ENCODE measurements around the gene AGFG2.
A peak's percentile ranks its signal among the peaks of the same experiment; 100 is the strongest.
"Not testable (repeated sequence)": the region's sequence is repeated elsewhere in the genome, so short reads cannot be mapped to it uniquely, and the experiment has no call there.

Gene AGFG2

DNA sequence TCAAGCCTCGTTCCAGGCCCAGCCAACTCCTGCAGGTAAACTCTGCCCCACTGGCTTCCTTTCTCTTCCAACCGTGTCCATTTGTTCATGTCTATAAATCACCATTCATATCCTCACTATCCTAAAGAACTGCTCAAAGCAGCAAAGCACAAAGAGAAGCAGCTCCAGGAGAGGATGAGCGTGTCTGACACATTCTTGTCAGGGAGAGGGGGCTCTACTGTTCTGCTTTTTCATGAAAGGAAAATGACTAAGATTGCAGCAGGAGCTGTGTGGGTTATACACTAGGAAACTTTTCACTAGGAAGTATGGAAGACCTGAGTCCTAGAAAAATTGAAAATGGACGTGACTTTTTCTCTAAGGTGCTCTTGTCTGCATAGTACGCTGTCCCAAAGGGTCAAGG is 16.7 kb downstream of the AGFG2 start:
- no peak for DNase-seq

DNA sequence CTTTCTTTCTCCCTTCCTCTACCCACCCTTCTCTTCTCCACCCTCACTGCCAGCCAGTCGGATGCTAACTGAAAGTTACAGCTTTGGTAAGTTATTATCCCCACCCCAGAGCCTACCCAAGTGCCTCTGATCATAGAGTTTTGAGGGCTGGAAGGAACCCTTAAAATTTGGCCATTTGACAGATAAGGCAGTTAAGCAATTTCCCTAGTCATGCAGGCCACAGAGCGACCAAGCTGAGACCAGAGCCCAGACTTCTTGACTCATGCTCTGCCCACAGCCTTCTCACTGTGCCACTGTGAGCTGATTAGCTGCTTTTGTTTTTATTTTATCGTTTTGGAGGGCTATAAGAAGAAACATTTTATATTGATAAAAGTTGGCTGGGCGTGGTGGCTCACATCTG is 17.5 kb downstream of the AGFG2 start:
- DNase-seq, result peak; percentile 92

GRCh38 chr7:100559127-100559526 is 20.1 kb downstream of the AGFG2 start:
- no peak for DNase-seq

GRCh38 chr7:100561491-100562194 is 22.6 kb downstream of the AGFG2 start:
- no peak for DNase-seq

DNA sequence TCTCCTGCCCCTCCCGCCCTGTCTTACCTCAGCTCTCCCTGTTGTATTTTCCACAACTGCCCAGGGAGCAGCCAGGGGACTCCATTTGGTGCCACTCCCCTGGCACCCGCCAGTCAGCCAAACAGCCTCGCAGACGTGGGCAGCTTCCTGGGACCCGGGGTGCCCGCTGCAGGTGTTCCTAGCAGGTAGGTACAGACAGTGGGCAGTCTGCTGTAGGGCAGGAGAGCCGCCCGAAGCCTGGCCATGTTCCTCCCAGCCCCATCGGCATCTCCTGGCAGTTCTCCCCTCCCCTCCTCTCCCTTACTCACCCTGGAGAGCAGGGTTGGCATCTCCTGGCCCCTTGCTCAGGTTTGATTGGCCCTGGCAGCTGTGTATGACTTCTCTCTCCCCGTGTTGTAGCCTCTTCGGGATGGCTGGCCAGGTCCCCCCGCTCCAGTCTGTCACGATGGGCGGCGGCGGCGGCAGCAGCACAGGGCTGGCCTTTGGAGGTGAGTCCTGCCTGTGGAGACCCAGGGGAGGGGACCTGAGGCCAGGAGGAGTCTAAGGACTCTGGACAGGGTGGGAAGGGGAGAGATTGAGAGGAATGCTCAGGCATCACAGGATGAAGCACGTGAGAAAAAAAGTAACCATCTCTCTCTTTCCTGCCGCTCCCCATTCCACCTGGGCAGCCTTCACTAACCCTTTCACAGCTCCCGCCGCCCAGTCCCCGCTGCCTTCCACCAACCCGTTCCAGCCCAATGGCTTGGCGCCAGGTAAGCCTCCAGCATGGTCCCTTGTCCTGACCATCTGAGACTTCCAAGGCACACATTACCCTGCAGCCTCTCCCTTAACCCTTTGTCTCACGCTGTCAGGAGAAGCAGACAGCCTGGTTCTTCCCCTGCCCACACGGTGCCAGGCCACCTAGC is 23.4 kb downstream of the AGFG2 start:
- DNase-seq, result no peak

DNA sequence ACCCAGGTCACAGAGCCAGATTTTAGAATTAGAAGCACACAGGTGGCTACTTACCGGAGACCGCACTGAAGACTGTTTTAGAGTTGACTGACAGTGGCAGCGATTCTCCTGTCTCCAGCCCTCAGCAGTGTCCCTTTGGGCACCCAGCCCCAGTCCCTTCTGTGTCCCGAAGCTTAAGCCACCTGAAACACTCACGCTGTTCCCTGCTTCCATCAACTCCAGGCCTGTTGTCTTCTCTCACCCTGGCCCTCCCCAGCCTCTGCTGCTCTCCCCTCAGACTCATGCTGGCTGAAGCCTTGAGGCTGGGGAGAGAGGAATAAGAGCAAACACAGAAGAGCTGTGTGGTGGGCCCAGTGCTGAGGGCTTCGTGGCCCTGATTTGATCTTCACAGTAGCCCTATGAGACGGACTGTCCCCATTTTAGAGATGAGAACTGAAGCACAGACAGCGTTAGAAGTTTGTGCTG is 24.1 kb downstream of the AGFG2 start:
- no peak for DNase-seq

- peak; percentile 91 for DNase-seq
Observed at GRCh38 chr7:100563809-100564400, 24.9 kb downstream of the AGFG2 start.

DNA sequence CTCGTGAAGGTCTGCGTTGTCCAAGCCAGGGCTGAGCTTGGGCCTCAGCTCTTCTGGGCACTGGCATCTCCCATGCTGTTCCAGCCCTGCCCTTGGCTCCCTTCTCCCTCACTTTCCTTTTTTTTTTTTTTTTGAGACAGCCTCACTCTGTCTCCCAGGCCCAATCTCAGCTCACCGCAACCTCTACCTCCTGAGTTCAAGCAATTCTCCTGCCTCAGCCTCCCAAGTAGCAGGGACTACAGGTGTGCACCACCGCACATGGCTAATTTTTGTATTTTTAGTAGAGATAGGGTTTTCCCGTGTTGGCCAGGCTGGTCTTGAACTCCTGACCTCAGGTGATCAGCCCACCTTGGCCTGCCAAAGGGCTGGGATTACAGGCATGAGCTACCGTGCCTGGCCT is 25.4 kb downstream of the AGFG2 start:
- not testable (repeated sequence) for DNase-seq

DNA sequence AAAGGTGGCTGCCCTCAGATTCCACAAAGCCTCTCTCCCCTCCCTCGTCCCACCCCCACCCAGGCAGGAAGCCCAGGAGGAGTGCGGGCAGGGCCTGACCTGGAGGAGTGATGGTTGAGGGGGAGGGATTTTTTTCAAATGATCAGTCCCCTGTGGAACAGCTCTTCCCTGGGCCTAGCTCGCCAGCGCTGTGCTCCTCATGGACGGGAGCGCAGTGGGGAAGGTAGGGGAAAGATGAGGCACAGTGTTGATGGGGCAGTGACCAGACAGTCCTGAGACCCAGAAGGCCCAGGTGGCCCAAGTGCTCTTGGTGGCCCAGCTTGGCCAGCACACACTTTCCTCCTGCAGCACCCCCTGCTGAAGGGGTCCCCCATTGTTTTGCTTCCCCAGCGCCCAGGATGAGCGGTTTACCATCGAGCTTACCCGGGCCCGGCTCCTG is 26.1 kb downstream of the AGFG2 start:
- DNase-seq, result no peak

DNA sequence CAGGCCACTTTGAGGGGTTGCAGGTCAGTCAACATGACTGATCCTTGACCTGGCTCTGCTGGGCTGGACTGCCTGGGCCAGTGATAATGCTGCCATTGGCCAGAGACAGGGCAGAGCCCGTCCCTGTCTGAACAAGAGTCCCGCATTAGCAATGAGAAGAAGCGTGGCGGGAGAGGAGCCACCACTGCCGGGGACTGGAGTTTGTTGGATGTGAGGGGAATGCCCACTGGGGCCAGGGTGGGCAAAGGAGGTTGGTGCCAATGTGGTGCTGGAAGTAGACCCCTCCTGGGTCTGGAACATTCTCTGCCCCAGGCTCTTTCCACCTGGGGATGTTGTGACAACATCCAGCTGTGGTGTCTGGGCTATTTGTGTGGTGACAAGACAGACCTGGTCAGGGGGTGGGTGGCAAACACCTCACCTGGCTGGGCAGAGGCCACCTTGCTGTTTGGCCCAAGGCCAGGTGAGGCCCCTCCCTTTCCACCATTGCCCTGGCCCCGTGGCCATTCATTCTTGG is 27.1 kb downstream of the AGFG2 start:
- DNase-seq, result no peak

DNA sequence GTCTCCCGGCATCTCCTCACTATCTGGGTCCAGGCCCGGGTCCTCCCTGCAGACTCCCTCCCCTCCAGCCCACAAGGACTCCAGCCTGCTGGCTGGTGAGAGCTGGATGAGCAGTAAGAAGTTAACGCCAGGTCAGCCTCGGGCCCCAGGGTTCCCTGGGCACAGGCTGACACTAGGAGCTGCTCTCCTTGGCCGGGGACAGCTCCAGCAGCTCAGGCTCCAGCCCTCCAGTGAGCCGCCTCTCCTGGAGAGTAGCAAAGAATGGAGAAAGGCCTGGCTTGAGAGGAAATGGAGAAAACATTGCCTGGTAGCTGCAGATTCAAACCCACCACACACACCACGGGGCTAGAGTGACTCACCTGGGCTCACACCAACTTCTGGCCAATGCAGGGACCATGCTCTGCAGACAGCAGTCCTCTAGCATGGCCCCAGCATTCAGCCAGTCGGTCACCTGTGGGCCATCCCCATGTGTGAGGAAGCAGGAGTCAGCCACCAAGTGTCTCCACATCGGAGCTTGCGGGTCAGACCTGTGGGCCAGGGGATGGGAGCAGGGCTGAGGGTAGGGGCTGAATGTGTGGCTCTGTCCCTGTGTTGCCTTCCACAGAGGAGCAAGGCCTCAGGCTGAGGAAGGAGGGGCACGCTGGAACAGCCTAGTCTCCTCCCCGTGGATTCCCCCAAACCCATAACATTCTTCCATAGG is 28.2 kb downstream of the AGFG2 start:
- no peak for DNase-seq

GRCh38 chr7:100567751-100568175 is 28.8 kb downstream of the AGFG2 start:
- DNase-seq, result no peak

GRCh38 chr7:100568176-100568895 is 29.3 kb downstream of the AGFG2 start:
- no peak for DNase-seq

DNA sequence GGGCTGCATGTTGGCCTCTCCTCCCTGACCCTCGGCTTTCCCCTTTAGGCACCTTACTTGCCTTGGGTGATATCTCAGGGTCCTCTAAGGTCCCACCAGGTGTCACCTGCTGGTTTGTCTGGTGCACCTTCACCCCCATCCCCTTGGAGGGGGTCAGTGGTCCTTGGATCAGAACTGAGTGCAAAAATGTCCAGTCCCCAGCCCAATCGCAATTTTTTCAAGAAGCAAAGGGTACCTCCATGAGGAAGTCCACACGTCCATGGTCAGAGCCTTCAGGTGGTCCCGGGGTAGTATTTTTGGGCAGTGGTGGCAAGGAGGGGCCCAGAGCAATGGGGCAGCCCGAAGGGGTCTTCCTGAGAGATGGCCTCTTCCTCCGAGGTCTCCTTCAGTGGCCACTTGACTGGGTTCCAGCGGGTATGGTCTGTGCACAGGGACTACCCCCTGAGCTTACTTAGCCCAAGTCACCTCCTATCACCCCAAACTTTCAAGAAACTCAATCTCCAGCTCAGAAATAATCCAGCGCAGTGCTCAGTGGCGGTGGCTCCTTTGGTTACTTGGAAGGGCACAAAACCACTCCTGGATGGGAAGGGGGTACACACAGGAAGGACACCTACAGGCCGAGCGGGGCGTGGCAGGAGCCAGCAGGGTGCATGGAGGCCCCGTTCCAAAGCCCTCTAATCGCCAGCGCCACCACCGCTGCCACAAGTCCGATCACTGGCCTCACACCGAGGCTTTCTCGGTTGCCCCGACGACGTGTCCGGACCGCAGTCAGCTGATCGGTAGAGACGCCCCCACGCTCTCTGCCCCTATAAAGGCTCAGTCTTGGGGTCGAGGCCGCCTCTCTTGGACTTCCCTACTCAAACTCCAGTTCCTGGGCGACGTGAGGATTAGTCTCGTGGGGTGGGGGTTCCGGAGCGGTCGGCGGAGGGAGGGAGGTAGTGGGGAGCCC is 30.2 kb downstream of the AGFG2 start:
- DNase-seq, result peak; percentile 97

GRCh38 chr7:100570954-100571828 is 32.2 kb downstream of the AGFG2 start:
- no peak for DNase-seq

DNA sequence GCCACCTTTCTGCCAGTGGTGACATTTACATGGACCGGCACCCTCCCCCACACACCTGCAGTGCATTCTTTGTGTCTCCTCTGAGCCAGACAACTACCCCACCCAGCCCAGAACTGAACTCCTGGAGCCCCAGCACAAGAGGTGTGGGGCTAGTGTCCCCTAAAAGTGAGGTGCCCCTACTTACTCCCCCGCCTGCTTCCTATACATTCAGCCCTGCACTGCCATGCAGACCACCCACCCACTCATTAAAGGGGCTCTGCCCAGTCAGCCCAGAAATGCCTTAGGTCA is 32.8 kb downstream of the AGFG2 start:
- DNase-seq, result no peak

- DNase-seq, result no peak
Observed at GRCh38 chr7:100572281-100572948, 33.4 kb downstream of the AGFG2 start.

DNA sequence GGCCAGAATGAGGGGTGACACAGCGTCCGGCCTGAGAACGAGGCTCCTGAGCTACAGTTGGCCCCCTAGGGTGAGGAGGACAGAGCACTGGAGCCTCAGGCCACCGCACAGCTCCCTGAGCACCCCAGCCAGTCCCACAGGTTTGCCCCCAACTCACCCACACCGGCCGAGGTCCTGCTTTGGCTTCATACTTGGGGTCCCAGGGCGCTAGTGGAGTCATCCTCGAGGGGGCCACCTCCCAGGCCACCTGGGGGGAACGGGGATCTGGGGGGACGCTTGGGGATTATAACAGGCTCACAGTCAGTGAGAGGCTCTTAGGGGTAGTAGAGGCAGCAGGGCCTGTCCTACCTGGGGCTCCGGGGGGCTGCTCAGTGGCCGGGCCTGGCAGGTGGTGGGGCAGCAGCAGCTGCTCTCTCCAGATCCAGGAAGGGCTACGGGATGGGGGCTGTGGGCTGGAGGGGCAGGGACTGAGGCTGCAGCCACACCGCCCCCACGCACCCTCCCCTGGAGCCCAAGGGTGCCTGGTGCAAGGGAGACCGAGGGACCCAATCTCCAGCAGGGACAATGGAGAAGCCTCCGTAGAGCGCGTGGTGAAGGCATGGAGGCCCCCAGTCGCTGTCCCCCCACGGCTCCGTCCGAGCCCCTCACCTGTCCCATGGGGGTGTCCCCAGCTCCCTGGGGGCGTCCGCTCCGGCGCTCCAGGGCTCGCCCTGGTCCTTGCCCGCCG is 34.1 kb downstream of the AGFG2 start:
- DNase-seq, result no peak

All from OCI-M1 (cell line).